GM21515 (cell line): ENCODE data around the gene IRF2BP2.
A peak's percentile ranks its signal among the peaks of the same experiment; 100 is the strongest.

Source experiments
- ATAC-seq: cut with Tn5 transposase; IDR thresholded peaks from one replicate; pipeline ENCODE4 v1.9.1; 2021; ENCODE audit not compliant: unreplicated experiment

IRF2BP2 gene

GRCh38 chr1:234610061-234610665, at the start of gene IRF2BP2:
Gene IRF2BP2 (minus strand): TSS chr1:234610178. CDS start chr1:234609494, 684 bp downstream.
- ATAC-seq = peak; percentile 0

- no peak for ATAC-seq
Measured at GRCh38 chr1:234659538-234659937, 49.6 kb upstream of the IRF2BP2 start.

- ATAC-seq = no peak
Measured at GRCh38 chr1:234658138-234658537, 48.2 kb upstream of the IRF2BP2 start.

- no peak for ATAC-seq
Measured at GRCh38 chr1:234656944-234657654, 47.1 kb upstream of the IRF2BP2 start.

- ATAC-seq = no peak
Measured at GRCh38 chr1:234656070-234656895, 46.3 kb upstream of the IRF2BP2 start.

- ATAC-seq = no peak
Measured at GRCh38 chr1:234655328-234656069, 45.5 kb upstream of the IRF2BP2 start.

- no peak for ATAC-seq
Measured at GRCh38 chr1:234654002-234654733, 44.2 kb upstream of the IRF2BP2 start.

- no peak for ATAC-seq
Measured at GRCh38 chr1:234649432-234650081, 39.6 kb upstream of the IRF2BP2 start.

- ATAC-seq = no peak
Measured at GRCh38 chr1:234647758-234648157, 37.8 kb upstream of the IRF2BP2 start.

GRCh38 chr1:234647245-234647644, 37.3 kb upstream of the IRF2BP2 start:
- no peak for ATAC-seq

GRCh38 chr1:234645964-234646363, 36.0 kb upstream of the IRF2BP2 start:
- ATAC-seq = no peak

- ATAC-seq = no peak
Measured at GRCh38 chr1:234645474-234645953, 35.5 kb upstream of the IRF2BP2 start.

GRCh38 chr1:234644928-234645327, 35.0 kb upstream of the IRF2BP2 start:
- no peak for ATAC-seq

GRCh38 chr1:234643850-234644134, 33.8 kb upstream of the IRF2BP2 start:
- ATAC-seq = no peak

GRCh38 chr1:234643111-234643849, 33.3 kb upstream of the IRF2BP2 start:
- ATAC-seq = no peak

- no peak for ATAC-seq
Measured at GRCh38 chr1:234642428-234642827, 32.5 kb upstream of the IRF2BP2 start.

- ATAC-seq = no peak
Measured at GRCh38 chr1:234639961-234640360, 30.0 kb upstream of the IRF2BP2 start.

- no peak for ATAC-seq
Measured at GRCh38 chr1:234638832-234639799, 29.1 kb upstream of the IRF2BP2 start.
